Liver (tissue), 3 donors: ENCODE results near the gene RASA1.

ENCODE experiments used
- GABPA ChIP-seq, 2 donors: IDR thresholded peaks in 1 of 2; conservative IDR thresholded peaks in 1 of 2; 2 replicates each; pipeline ENCODE4 v1.6.1; 2016; ENCODE audit warnings: antibody characterized with exemption in 2 of 2, mild to moderate bottlenecking in 1 of 2, moderate library complexity in 1 of 2
- RAD21 ChIP-seq, 2 donors: IDR thresholded peaks; 2 replicates each; pipeline ENCODE4 v1.6.1; 2016; ENCODE audit warnings: antibody characterized with exemption in 2 of 2, mild to moderate bottlenecking in 2 of 2
- SP1 ChIP-seq: IDR thresholded peaks from 2 replicates; pipeline ENCODE4 v1.6.1; 2018; ENCODE audit warnings: antibody characterized with exemption, mild to moderate bottlenecking
- TAF1 ChIP-seq: conservative IDR thresholded peaks from 2 replicates; pipeline ENCODE4 v1.6.1; 2016; ENCODE audit warnings: antibody characterized with exemption, mild to moderate bottlenecking
- YY1 ChIP-seq: IDR thresholded peaks from 2 replicates; pipeline ENCODE4 v1.6.1; 2016; ENCODE audit warnings: antibody characterized with exemption, mild to moderate bottlenecking
- TF ChIP-seq, protein P1 (sequence below): fragments of 150-350 bp; IDR thresholded peaks from 2 replicates; pipeline ENCODE4 v1.5.1; 2017; ENCODE audit warnings: improper control_type of control experiment, low read depth, low read length; ENCODE audit not compliant: missing input control
- TF ChIP-seq, protein P2 (sequence below): IDR thresholded peaks from 2 replicates; pipeline ENCODE4 v1.6.1; 2016; ENCODE audit warnings: antibody characterized with exemption
- TF ChIP-seq, protein P3 (sequence below): IDR thresholded peaks from 2 replicates; pipeline ENCODE4 v1.6.1; 2016; ENCODE audit warnings: antibody characterized with exemption
- donor health status: healthy.
- donor health status: healthy.

DNA sequence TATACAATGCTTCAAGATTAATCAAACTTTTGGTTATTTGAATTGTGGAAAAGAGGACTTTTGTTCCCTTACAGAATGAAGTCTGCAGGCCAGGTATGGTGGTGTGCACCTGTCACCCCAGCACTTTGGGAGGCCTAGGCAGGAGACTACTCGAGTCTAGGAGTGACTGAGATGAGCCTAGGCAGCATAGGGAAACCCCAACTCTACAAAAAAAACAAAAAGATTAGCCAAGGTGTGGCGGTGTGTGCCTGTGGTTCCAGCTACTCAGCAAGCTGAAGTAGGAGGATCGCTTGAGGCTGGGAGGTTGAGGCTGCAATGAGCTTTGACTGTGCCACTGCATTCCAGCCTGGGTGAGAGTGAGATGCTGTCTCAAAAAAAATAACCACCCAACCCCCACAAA lies 135.7 kb downstream of the RASA1 start:
- TF ChIP-seq, protein P1, sequence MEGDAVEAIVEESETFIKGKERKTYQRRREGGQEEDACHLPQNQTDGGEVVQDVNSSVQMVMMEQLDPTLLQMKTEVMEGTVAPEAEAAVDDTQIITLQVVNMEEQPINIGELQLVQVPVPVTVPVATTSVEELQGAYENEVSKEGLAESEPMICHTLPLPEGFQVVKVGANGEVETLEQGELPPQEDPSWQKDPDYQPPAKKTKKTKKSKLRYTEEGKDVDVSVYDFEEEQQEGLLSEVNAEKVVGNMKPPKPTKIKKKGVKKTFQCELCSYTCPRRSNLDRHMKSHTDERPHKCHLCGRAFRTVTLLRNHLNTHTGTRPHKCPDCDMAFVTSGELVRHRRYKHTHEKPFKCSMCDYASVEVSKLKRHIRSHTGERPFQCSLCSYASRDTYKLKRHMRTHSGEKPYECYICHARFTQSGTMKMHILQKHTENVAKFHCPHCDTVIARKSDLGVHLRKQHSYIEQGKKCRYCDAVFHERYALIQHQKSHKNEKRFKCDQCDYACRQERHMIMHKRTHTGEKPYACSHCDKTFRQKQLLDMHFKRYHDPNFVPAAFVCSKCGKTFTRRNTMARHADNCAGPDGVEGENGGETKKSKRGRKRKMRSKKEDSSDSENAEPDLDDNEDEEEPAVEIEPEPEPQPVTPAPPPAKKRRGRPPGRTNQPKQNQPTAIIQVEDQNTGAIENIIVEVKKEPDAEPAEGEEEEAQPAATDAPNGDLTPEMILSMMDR, result no peak
- TF ChIP-seq RAD21 (IDR thresholded peaks at IDR 0.05), result no peak
- TF ChIP-seq YY1, result no peak
- TF ChIP-seq, protein P2, sequence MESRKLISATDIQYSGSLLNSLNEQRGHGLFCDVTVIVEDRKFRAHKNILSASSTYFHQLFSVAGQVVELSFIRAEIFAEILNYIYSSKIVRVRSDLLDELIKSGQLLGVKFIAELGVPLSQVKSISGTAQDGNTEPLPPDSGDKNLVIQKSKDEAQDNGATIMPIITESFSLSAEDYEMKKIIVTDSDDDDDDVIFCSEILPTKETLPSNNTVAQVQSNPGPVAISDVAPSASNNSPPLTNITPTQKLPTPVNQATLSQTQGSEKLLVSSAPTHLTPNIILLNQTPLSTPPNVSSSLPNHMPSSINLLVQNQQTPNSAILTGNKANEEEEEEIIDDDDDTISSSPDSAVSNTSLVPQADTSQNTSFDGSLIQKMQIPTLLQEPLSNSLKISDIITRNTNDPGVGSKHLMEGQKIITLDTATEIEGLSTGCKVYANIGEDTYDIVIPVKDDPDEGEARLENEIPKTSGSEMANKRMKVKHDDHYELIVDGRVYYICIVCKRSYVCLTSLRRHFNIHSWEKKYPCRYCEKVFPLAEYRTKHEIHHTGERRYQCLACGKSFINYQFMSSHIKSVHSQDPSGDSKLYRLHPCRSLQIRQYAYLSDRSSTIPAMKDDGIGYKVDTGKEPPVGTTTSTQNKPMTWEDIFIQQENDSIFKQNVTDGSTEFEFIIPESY, result no peak
- TF ChIP-seq TAF1, result no peak
- no peak for TF ChIP-seq SP1
- TF ChIP-seq, protein P3, sequence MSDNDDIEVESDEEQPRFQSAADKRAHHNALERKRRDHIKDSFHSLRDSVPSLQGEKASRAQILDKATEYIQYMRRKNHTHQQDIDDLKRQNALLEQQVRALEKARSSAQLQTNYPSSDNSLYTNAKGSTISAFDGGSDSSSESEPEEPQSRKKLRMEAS, result no peak
- no peak for TF ChIP-seq GABPA (IDR thresholded peaks at IDR 0.05 in 1 of 2, conservative IDR thresholded peaks at IDR 0.05 in 1 of 2)
